Mesendoderm (in vitro differentiated cells): ENCODE measurements around the gene C1QTNF9.
"Not testable (repeated sequence)": the region's sequence is repeated elsewhere in the genome, so short reads cannot be mapped to it uniquely, and the experiment has no call there.

Experiments used
- DNase-seq: peaks from one replicate; pipeline ENCODE4 v3.0.0; 2013
- H2AK5ac ChIP-seq: 2 replicates; pipeline ENCODE4 v1.6.1; 2013; ENCODE audit warnings: low read length, inconsistent platforms
- H2BK120ac ChIP-seq: 2 replicates; pipeline ENCODE4 v1.6.1; 2013; ENCODE audit warnings: low read depth, mild to moderate bottlenecking, low read length, moderate library complexity, mixed read lengths
- H2BK15ac ChIP-seq: replicated peaks from 2 replicates; pipeline ENCODE4 v1.6.1; 2013; ENCODE audit warnings: low read depth, mild to moderate bottlenecking, moderate library complexity
- H2BK5ac ChIP-seq: 2 replicates; pipeline ENCODE4 v1.6.1; 2013; ENCODE audit warnings: low read length, inconsistent platforms
- H3K18ac ChIP-seq: 2 replicates; pipeline ENCODE4 v1.6.1; 2013; ENCODE audit warnings: mild to moderate bottlenecking, low read length, mixed read lengths
- H3K23ac ChIP-seq: one replicate; pipeline ENCODE4 v1.6.1; 2013; ENCODE audit warnings: low read length
- H3K27ac ChIP-seq: 2 replicates; pipeline ENCODE4 v1.5.1; 2013; ENCODE audit warnings: low read depth, mild to moderate bottlenecking, inconsistent platforms, low read length, moderate library complexity
- H3K27me3 ChIP-seq: 2 replicates; pipeline ENCODE4 v1.6.1; 2013; ENCODE audit warnings: low read length, control low read depth, mild to moderate bottlenecking, inconsistent platforms; ENCODE audit not compliant: insufficient read depth, poor library complexity
- H3K36me3 ChIP-seq: 2 replicates; pipeline ENCODE4 v1.6.1; 2013; ENCODE audit warnings: low read length, inconsistent platforms; ENCODE audit not compliant: control insufficient read depth, insufficient read depth
- H3K4ac ChIP-seq: one replicate; pipeline ENCODE4 v1.6.1; 2013; ENCODE audit warnings: low read depth, mild to moderate bottlenecking, low read length, moderate library complexity
- H3K4me1 ChIP-seq: 2 replicates; pipeline ENCODE4 v1.6.1; 2013; ENCODE audit warnings: low read depth, low read length, inconsistent platforms; ENCODE audit not compliant: control insufficient read depth
- H3K4me2 ChIP-seq: 2 replicates; pipeline ENCODE4 v1.6.1; 2013; ENCODE audit warnings: low read length
- H3K4me3 ChIP-seq: 2 replicates; pipeline ENCODE4 v1.5.1; 2013; ENCODE audit warnings: mild to moderate bottlenecking, low read length
- H3K56ac ChIP-seq: one replicate; pipeline ENCODE4 v1.6.1; 2013; ENCODE audit warnings: low read length
- H3K79me1 ChIP-seq: 2 replicates; pipeline ENCODE4 v1.6.1; 2013; ENCODE audit warnings: low read length, inconsistent platforms
- H3K79me2 ChIP-seq: 2 replicates; pipeline ENCODE4 v1.6.1; 2013; ENCODE audit warnings: mild to moderate bottlenecking, low read length; ENCODE audit not compliant: control insufficient read depth, insufficient read depth
- H3K9ac ChIP-seq: 2 replicates; pipeline ENCODE4 v1.6.1; 2013; ENCODE audit warnings: low read length, inconsistent platforms
- H4K5ac ChIP-seq: one replicate; pipeline ENCODE4 v1.6.1; 2013; ENCODE audit warnings: low read length
- H4K8ac ChIP-seq: one replicate; pipeline ENCODE4 v1.6.1; 2013; ENCODE audit warnings: low read depth, mild to moderate bottlenecking, control low read depth, low read length, moderate library complexity
- WGBS: extraction: QIAGEN DNeasy Blood & Tissue Kit; methylation state at CpG from one replicate; pipeline ENCODE4 v1.1.7; 2013; ENCODE audit warnings: low lambda C conversion rate, missing lambda C conversion rate; ENCODE audit not compliant: insufficient coverage; ENCODE audit errors: extremely low coverage; 5-methylcytosine and 5-hydroxymethylcytosine counted together

Gene C1QTNF9

DNA sequence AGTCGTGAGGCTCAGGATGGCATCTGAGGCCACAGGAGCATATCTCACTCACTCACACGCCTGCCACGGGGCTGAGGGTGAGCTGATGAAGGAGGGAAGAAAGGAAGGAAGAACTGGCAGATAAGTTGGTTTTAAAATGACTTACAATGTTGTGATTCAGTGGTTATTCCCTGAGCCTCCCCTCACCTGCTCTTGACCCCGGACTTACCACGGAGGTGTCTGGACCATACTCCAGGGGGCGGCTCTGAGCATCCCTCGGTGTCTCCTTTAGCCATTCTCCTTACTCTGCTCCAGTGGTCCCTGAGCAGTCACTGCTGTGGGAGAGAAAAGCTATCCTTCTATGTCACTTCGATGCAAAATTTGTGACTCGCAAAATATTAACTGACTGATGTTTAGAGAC lies 61.9 kb downstream of the C1QTNF9 start:
- H3K79me2 ChIP-seq, H3K4me3 ChIP-seq, H3K18ac ChIP-seq, H4K5ac ChIP-seq, H2BK120ac ChIP-seq, H3K27ac ChIP-seq, H3K9ac ChIP-seq, H3K23ac ChIP-seq, H3K4ac ChIP-seq, DNase-seq, H3K36me3 ChIP-seq, H3K56ac ChIP-seq, H3K27me3 ChIP-seq, H3K4me2 ChIP-seq, H4K8ac ChIP-seq, H3K4me1 ChIP-seq, H2BK5ac ChIP-seq, H2AK5ac ChIP-seq, H3K79me1 ChIP-seq, H2BK15ac ChIP-seq: not testable (repeated sequence)
- no CpG with 5 or more reads among the region's 9 CpGs for WGBS
